ACHN (cell line): ENCODE measurements around the gene RNF13.
"Not testable (repeated sequence)": the region's sequence is repeated elsewhere in the genome, so short reads cannot be mapped to it uniquely, and the experiment has no call there.

Source experiments
- DNase-seq: peaks from one replicate; pipeline ENCODE4 v3.0.0-alpha.2; 2015
- in situ Hi-C: cut with HindIII; loops from 2 replicates; pipeline ENCODE4 v1.10.0; 2017; ENCODE audit warnings: low sequenced_read_pairs, low pct_ligation_motif_present, low pct_unique_long_range_greater_than_20kb

RNF13 gene

GRCh38 chr3:149829631-149830030 is 16.6 kb downstream of the RNF13 start:
- in situ Hi-C loops, DNase-seq: not testable (repeated sequence)

GRCh38 chr3:149830902-149831301 is 17.9 kb downstream of the RNF13 start:
- in situ Hi-C loops, result no loop called here
- no peak for DNase-seq

- no peak for DNase-seq
- in situ Hi-C loops, result no loop called here
Observed at GRCh38 chr3:149831321-149831720, 18.3 kb downstream of the RNF13 start.

GRCh38 chr3:149832086-149832485 is 19.1 kb downstream of the RNF13 start:
- DNase-seq, result no peak
- in situ Hi-C loops, result no loop called here

- DNase-seq, result no peak
- in situ Hi-C loops, result no loop called here
Observed at GRCh38 chr3:149833241-149833640, 20.2 kb downstream of the RNF13 start.

GRCh38 chr3:149838491-149838890 is 25.5 kb downstream of the RNF13 start:
- in situ Hi-C loops, DNase-seq: not testable (repeated sequence)

- in situ Hi-C loops, DNase-seq: not testable (repeated sequence)
Observed at GRCh38 chr3:149839469-149839868, 26.5 kb downstream of the RNF13 start.

- no peak for DNase-seq
- in situ Hi-C loops, result no loop called here
Observed at GRCh38 chr3:149839896-149840295, 26.9 kb downstream of the RNF13 start.

- DNase-seq, result no peak
- in situ Hi-C loops, result no loop called here
Observed at GRCh38 chr3:149843502-149843901, 30.5 kb downstream of the RNF13 start.

GRCh38 chr3:149844091-149844490 is 31.1 kb downstream of the RNF13 start:
- no peak for DNase-seq
- in situ Hi-C loops, result no loop called here

- in situ Hi-C loops, result no loop called here
- no peak for DNase-seq
Observed at GRCh38 chr3:149845570-149846244, 32.7 kb downstream of the RNF13 start.

GRCh38 chr3:149848238-149848637 is 35.2 kb downstream of the RNF13 start:
- DNase-seq, result no peak
- in situ Hi-C loops, result no loop called here

GRCh38 chr3:149848688-149849087 is 35.7 kb downstream of the RNF13 start:
- in situ Hi-C loops, result no loop called here

GRCh38 chr3:149850787-149851584 is 38.0 kb downstream of the RNF13 start:
- in situ Hi-C loops, result no loop called here
- DNase-seq, result no peak

More at GRCh38 chr3:149848688-149849087, 35.7 kb downstream of the RNF13 start:
- DNase-seq, result no peak

- no peak for DNase-seq
- in situ Hi-C loops, result no loop called here
Observed at GRCh38 chr3:149858911-149859310, 45.9 kb downstream of the RNF13 start.

GRCh38 chr3:149860881-149861280 is 47.9 kb downstream of the RNF13 start:
- no peak for DNase-seq
- in situ Hi-C loops, result no loop called here

- DNase-seq, result no peak
- in situ Hi-C loops, result no loop called here
Observed at GRCh38 chr3:149867563-149867962, 54.5 kb downstream of the RNF13 start.

GRCh38 chr3:149871855-149872254 is 58.8 kb downstream of the RNF13 start:
- in situ Hi-C loops, result no loop called here

GRCh38 chr3:149872589-149872988 is 59.6 kb downstream of the RNF13 start:
- no peak for DNase-seq
- in situ Hi-C loops, result no loop called here

More at GRCh38 chr3:149871855-149872254, 58.8 kb downstream of the RNF13 start:
- DNase-seq, result no peak

GRCh38 chr3:149877668-149878067 is 64.7 kb downstream of the RNF13 start:
- no peak for DNase-seq
- in situ Hi-C loops, result no loop called here
